ENCODE results near the gene ARHGAP45.
A peak's percentile ranks its signal among the peaks of the same experiment; 100 is the strongest.
"Not testable (repeated sequence)": the region's sequence is repeated elsewhere in the genome, so short reads cannot be mapped to it uniquely, and the experiment has no call there.

ARHGAP45 gene

GRCh38 chr19:1113030-1113985 lies 46.3 kb downstream of the ARHGAP45 start:
- TF ChIP-seq, protein P1, sequence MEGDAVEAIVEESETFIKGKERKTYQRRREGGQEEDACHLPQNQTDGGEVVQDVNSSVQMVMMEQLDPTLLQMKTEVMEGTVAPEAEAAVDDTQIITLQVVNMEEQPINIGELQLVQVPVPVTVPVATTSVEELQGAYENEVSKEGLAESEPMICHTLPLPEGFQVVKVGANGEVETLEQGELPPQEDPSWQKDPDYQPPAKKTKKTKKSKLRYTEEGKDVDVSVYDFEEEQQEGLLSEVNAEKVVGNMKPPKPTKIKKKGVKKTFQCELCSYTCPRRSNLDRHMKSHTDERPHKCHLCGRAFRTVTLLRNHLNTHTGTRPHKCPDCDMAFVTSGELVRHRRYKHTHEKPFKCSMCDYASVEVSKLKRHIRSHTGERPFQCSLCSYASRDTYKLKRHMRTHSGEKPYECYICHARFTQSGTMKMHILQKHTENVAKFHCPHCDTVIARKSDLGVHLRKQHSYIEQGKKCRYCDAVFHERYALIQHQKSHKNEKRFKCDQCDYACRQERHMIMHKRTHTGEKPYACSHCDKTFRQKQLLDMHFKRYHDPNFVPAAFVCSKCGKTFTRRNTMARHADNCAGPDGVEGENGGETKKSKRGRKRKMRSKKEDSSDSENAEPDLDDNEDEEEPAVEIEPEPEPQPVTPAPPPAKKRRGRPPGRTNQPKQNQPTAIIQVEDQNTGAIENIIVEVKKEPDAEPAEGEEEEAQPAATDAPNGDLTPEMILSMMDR (IDR thresholded peaks at IDR 0.05; ENCODE audit: extremely low read depth, insufficient read depth, missing control alignments), result peak; percentile 88
- DNase-seq (ENCODE audit: low spot score), result peak; percentile 99
- in situ Hi-C loops (cut with MboI; ENCODE audit: low pct_unique_long_range_greater_than_20kb, low sequenced_read_pairs, unreplicated experiment), result loop anchor here (10.0 kb wide), 1 partner anchor 81 kb away; no protein-coding TSS in a partner anchor

- in situ Hi-C loops (cut with MboI; ENCODE audit: low pct_unique_long_range_greater_than_20kb, low sequenced_read_pairs, unreplicated experiment), result loop anchor here (10.0 kb wide), 1 partner anchor 81 kb away; no protein-coding TSS in a partner anchor
- TF ChIP-seq, protein P1 (IDR thresholded peaks at IDR 0.05; ENCODE audit: extremely low read depth, insufficient read depth, missing control alignments), result no peak
- DNase-seq (ENCODE audit: low spot score), result no peak
Measured at GRCh38 chr19:1113986-1114483, 47.1 kb downstream of the ARHGAP45 start.

GRCh38 chr19:1114728-1115127 lies 47.8 kb downstream of the ARHGAP45 start:
- DNase-seq (ENCODE audit: low spot score), result not testable (repeated sequence)
- in situ Hi-C loops (cut with MboI; ENCODE audit: low pct_unique_long_range_greater_than_20kb, low sequenced_read_pairs, unreplicated experiment), result loop anchor here (10.0 kb wide), 1 partner anchor 80 kb away; no protein-coding TSS in a partner anchor

- no peak for DNase-seq (ENCODE audit: low spot score)
- TF ChIP-seq, protein P1 (IDR thresholded peaks at IDR 0.05; ENCODE audit: extremely low read depth, insufficient read depth, missing control alignments), result no peak
- in situ Hi-C loops (cut with MboI; ENCODE audit: low pct_unique_long_range_greater_than_20kb, low sequenced_read_pairs, unreplicated experiment), result loop anchor here (10.0 kb wide), 1 partner anchor 79 kb away; no protein-coding TSS in a partner anchor
Measured at GRCh38 chr19:1115646-1116420, 48.9 kb downstream of the ARHGAP45 start.

DNA sequence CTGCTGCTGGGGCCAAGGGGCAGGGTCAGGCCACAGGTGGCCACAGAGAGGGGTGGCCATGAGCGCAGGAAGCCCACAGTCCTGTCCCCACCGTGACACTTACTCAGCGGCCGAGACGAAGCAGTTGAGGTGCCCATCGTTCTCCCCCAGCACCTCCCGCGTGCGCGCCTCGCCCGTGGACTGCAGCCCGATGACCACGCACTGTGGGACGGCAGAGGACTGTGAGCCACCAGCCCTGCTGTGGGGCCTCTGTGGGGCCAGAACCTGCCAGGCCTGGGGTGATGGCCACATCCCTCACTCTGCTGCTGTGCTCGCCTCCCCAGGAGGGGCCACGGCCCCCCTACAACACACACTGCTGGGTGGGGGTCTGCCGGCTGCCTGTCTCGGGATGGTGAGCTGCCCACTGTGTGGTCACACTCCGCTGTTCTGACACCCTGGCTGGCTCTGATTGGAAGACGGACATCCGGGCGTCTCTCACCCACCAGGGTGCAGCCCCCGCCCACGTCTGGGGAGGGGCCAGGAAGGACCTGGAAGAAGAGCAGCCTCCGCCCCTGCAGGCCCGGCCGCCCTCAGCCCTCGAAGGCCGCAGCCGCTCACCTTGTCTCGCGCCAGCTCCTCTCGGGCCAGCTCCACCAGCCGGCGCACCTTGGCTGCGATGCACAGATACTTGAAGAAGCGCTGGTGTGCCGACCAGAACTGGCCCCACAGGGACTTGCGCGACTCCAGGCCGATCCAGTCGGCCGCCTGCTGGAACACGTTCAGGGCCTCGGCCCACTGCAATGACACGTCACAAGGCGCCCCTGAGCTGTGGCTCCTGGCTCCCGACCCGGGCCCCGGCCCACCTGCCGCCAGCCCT lies 50.0 kb downstream of the ARHGAP45 start:
- TF ChIP-seq, protein P1 (IDR thresholded peaks at IDR 0.05; ENCODE audit: extremely low read depth, insufficient read depth, missing control alignments), result no peak
- in situ Hi-C loops (cut with MboI; ENCODE audit: low pct_unique_long_range_greater_than_20kb, low sequenced_read_pairs, unreplicated experiment), result loop anchor here (10.0 kb wide), 1 partner anchor 78 kb away; no protein-coding TSS in a partner anchor
- no peak for DNase-seq (ENCODE audit: low spot score)

DNA sequence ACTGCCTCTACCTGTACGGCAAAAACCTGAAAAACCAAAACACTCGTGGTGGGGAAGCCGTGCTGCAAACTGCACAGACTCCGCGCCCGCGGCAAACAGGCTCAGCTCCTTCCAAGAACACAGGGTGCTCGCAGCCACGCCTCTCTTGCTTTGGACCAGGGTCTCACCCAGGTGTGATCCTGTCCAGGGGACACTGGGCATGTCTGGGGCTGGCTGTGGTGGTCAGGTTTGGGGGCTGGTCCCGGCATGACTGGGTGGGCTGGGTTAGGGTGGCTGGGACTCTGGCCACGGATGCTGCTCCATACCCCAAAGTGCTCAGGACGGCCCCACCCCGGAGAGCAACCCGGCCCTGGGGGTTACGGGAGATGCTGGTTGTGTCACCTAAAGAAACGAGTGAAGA lies 50.7 kb downstream of the ARHGAP45 start:
- in situ Hi-C loops (cut with MboI; ENCODE audit: low pct_unique_long_range_greater_than_20kb, low sequenced_read_pairs, unreplicated experiment), result loop anchor here (10.0 kb wide), 1 partner anchor 77 kb away; no protein-coding TSS in a partner anchor
- no peak for DNase-seq (ENCODE audit: low spot score)
- TF ChIP-seq, protein P1 (IDR thresholded peaks at IDR 0.05; ENCODE audit: extremely low read depth, insufficient read depth, missing control alignments), result no peak
